Neural crest cell (in vitro differentiated cells): ENCODE measurements around the gene CDC42BPA. TPM values are rescaled to one million over a fixed set of nuclear protein-coding genes. Genes with fewer than 3 reads are reported as not detected.

ENCODE experiments used
- DNase-seq: peaks from one replicate; pipeline ENCODE4 v3.0.0; 2021; ENCODE audit warnings: low read depth, mixed read lengths, low spot score
- H3K27ac Mint-ChIP-seq: one replicate; pipeline ENCODE4 v1.8.0; 2021; ENCODE audit warnings: mild to moderate bottlenecking, mixed read lengths; ENCODE audit not compliant: unreplicated experiment
- H3K27me3 Mint-ChIP-seq: 2 replicates; pipeline ENCODE4 v1.8.0; 2021; ENCODE audit warnings: low read depth, mild to moderate bottlenecking, mixed read lengths
- H3K36me3 Mint-ChIP-seq: 2 replicates; pipeline ENCODE4 v1.8.0; 2021; ENCODE audit warnings: low read depth, mild to moderate bottlenecking, mixed read lengths
- H3K4me1 Mint-ChIP-seq: 2 replicates; pipeline ENCODE4 v1.8.0; 2021; ENCODE audit warnings: mixed read lengths
- H3K4me3 Mint-ChIP-seq: one replicate; pipeline ENCODE4 v1.8.0; 2021; ENCODE audit warnings: mild to moderate bottlenecking, mixed read lengths
- H3K9me3 Mint-ChIP-seq: 2 replicates; pipeline ENCODE4 v1.8.0; 2021; ENCODE audit warnings: mixed read lengths
- CTCF ChIP-seq: fragments of 200-600 bp; sonication (generic); conservative IDR thresholded peaks from 2 replicates; pipeline ENCODE4 v1.5.0; 2021; ENCODE audit warnings: antibody characterized with exemption, mild to moderate bottlenecking
- total RNA-seq: library from RNA; stranded (reverse); gene quantifications from 2 replicates; pipeline ENCODE4 v1.2.1, GENCODE V29; 2021

Gene CDC42BPA
- total RNA-seq, 1 donor from 2014 or later: 35.6 TPM

DNA sequence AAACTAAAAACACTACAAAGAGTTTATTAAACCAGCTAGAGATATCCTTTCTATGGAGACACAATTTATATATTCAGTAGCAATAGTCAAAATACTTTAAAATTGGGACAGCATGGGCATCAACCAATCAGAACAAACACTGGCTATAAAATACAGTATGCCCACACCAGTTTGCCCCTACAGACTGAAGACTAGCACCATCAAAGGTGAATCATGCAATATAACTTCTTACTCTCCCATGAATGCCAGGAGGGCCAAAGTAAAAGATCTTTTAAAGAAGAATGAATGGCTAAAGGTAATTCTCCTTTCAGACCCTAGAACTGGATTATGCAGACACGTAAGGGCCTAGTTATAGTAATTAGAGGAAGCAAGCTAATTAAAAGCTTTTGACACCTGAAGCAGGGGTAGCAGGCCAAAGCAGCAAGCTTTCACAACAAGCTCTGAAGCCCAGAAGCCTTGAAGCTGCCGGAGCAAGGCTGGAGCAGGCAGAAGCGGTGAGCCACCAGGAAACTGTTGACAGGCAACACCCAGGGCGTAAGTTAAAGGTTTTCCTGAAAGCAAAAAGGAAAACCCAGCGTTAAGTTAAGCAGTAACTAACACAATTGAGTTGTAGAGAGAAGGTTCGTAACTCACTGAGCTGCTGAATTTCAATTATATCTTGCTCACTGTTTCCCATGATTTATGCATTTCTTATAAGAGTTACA, 99.3 kb downstream of the CDC42BPA start:
- H3K4me3 Mint-ChIP-seq: no peak overlapping the region

GRCh38 chr1:227215863-227216510, 102.3 kb downstream of the CDC42BPA start:
- Mint-ChIP-seq H3K4me1 (no peaks in the 10 kb centered on the region), H3K27ac (no peak overlapping the region), H3K9me3 (no peaks in the 10 kb centered on the region), H3K27me3 (no peaks in the 10 kb centered on the region), H3K4me3 (no peak overlapping the region), H3K36me3 (peaks cover under 1% of the 10 kb centered on the region)
- TF ChIP-seq CTCF: no peak
- no peak for DNase-seq

More for the DNA sequence above, 99.3 kb downstream of the CDC42BPA start:
- H3K36me3 Mint-ChIP-seq: no peaks in the 10 kb centered on the region
- H3K27me3 Mint-ChIP-seq: no peaks in the 10 kb centered on the region
- TF ChIP-seq CTCF: no peak
- no peak for DNase-seq
- no peaks in the 10 kb centered on the region for H3K9me3 Mint-ChIP-seq
- no peaks in the 10 kb centered on the region for H3K4me1 Mint-ChIP-seq
- no peak overlapping the region for H3K27ac Mint-ChIP-seq

- Mint-ChIP-seq H3K4me3 (no peak overlapping the region), H3K36me3 (peaks cover 9% of the 10 kb centered on the region), H3K27ac (no peak overlapping the region), H3K9me3 (peaks cover 4% of the 10 kb centered on the region), H3K4me1 (no peaks in the 10 kb centered on the region), H3K27me3 (no peaks in the 10 kb centered on the region)
- no peak for DNase-seq
- TF ChIP-seq CTCF: no peak
Observed at GRCh38 chr1:227214207-227214606, 104.1 kb downstream of the CDC42BPA start.

DNA sequence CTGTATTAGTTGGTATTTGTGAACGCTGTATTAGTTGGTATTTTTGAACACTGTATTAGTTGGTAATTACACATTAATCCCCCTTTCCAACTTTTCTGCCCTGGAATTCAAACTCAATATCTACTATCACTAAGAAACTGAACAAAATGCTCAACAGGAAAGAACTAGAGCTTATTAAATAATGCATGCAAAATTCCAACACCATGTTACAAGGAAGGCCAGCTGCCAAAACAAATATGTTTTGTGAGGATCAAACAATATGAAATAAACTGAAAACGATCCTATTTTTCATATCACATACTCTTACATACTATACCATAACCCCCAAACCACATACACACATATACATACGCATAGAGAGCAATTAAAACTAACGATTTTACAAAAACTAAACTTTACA, 104.9 kb downstream of the CDC42BPA start:
- no peak for TF ChIP-seq CTCF
- no peak for DNase-seq
- no peak overlapping the region for H3K27ac Mint-ChIP-seq
- no peak overlapping the region for H3K4me3 Mint-ChIP-seq
- peaks cover 4% of the 10 kb centered on the region for H3K9me3 Mint-ChIP-seq
- peaks cover 9% of the 10 kb centered on the region for H3K36me3 Mint-ChIP-seq
- no peaks in the 10 kb centered on the region for H3K4me1 Mint-ChIP-seq
- no peaks in the 10 kb centered on the region for H3K27me3 Mint-ChIP-seq

- TF ChIP-seq CTCF: no peak
- no peak for DNase-seq
- Mint-ChIP-seq H3K4me3 (no peak overlapping the region), H3K27ac (no peak overlapping the region), H3K27me3 (no peaks in the 10 kb centered on the region), H3K4me1 (no peaks in the 10 kb centered on the region), H3K36me3 (peaks cover 9% of the 10 kb centered on the region), H3K9me3 (peaks cover 4% of the 10 kb centered on the region)
Observed at GRCh38 chr1:227212164-227212563, 106.1 kb downstream of the CDC42BPA start.
